GM12878 (cell line): ENCODE results near the gene COBLL1. TPM values are rescaled to one million over a fixed set of nuclear protein-coding genes. Genes with fewer than 3 reads are reported as not detected.

Source experiments
- ATAC-seq: fragments of 200-7000 bp; cut with Tn5 transposase; 3 replicates; pipeline ENCODE4 v1.9.1; 2020; ENCODE audit warnings: mild to moderate bottlenecking, moderate library complexity
- BruUV-seq: library from RNA; stranded (reverse); fragments of 400-500 nt; replicated peaks from 2 replicates; lab custom pipeline; 2021; lab: Mats Ljungman, UMichigan
- CTCF ChIA-PET: fragments of 300-600 bp; sonication (Branson Sonifier 250); formaldehyde crosslinking; extraction: SDS; loops from one replicate; lab custom pipeline; 2021; ENCODE audit warnings: inconsistent platforms; lab: Yijun Ruan, JAX
- POLR2A ChIA-PET: fragments of 350-600 bp; formaldehyde crosslinking; extraction: SDS; loops from one replicate; lab custom pipeline; 2021; ENCODE audit warnings: inconsistent platforms; lab: Charles Lee
- RAD21 ChIA-PET: fragments of 300-600 bp; sonication (Branson Sonifier 250); formaldehyde crosslinking; loops from one replicate; lab custom pipeline; 2023; ENCODE audit warnings: antibody characterized with exemption; ENCODE audit not compliant: unreplicated experiment; lab: Charles Lee
- SMC1A ChIA-PET: fragments of 300-600 bp; sonication (Branson Sonifier 250); formaldehyde crosslinking; loops from one replicate; lab custom pipeline; 2023; ENCODE audit not compliant: unreplicated experiment, uncharacterized antibody; lab: Charles Lee
- DNase-seq: peaks from one replicate; pipeline ENCODE4 v3.0.0-alpha.2; 2011; ENCODE audit warnings: low read depth, low spot score
- FAIRE-seq: peaks from 3 replicates; lab custom pipeline; 2011; peaks lifted over from hg19 to GRCh38; lab: Jason Lieb, UNC
- H2AFZ ChIP-seq: 2 replicates; pipeline ENCODE4 v1.6.0; 2011; ENCODE audit warnings: low read depth, low read length, control low read depth; ENCODE audit not compliant: control insufficient read depth
- H3K27ac ChIP-seq: 2 replicates; pipeline ENCODE4 v1.5.1; 2011; ENCODE audit warnings: control low read depth; ENCODE audit not compliant: control insufficient read depth, insufficient read depth
- H3K27me3 ChIP-seq, 2 experiments: replicated peaks in 1 of 2; 2 replicates each; pipeline versions ENCODE4 v1.6.0 to v1.6.1; 2011; ENCODE audit warnings: low read length in 1 of 2; ENCODE audit not compliant: control insufficient read depth in 2 of 2, insufficient read depth in 2 of 2
- H3K36me3 ChIP-seq, 2 experiments: 2 replicates each; pipeline ENCODE4 v1.5.1; 2011; ENCODE audit warnings: low read length in 1 of 2; ENCODE audit not compliant: control insufficient read depth in 2 of 2, insufficient read depth in 2 of 2
- H3K4me1 ChIP-seq: 2 replicates; pipeline ENCODE4 v1.6.1; 2011; ENCODE audit warnings: mild to moderate bottlenecking, low read length, moderate library complexity, mixed read lengths; ENCODE audit not compliant: control insufficient read depth, insufficient read depth
- H3K4me2 ChIP-seq: 2 replicates; pipeline ENCODE4 v1.6.0; 2011; ENCODE audit warnings: control low read depth; ENCODE audit not compliant: control insufficient read depth, insufficient read depth
- H3K4me3 ChIP-seq: fragments of 200-600 bp; sonication (generic); 2 replicates; pipeline ENCODE4 v1.5.1; 2016
- H3K79me2 ChIP-seq: 2 replicates; pipeline ENCODE4 v1.6.0; 2011; ENCODE audit warnings: low read length; ENCODE audit not compliant: control insufficient read depth, insufficient read depth
- H3K9ac ChIP-seq: 2 replicates; pipeline ENCODE4 v1.8.0; 2011; ENCODE audit warnings: low read length, control low read depth, mixed read lengths; ENCODE audit not compliant: control insufficient read depth, insufficient read depth
- H3K9me3 ChIP-seq: replicated peaks from 3 replicates; pipeline ENCODE4 v1.5.1; 2011; ENCODE audit warnings: mild to moderate bottlenecking, low read length; ENCODE audit not compliant: control insufficient read depth, insufficient read depth
- H4K20me1 ChIP-seq: 2 replicates; pipeline ENCODE4 v1.6.0; 2011; ENCODE audit not compliant: control insufficient read depth, insufficient read depth
- CHD4 ChIP-seq: fragments of 200-600 bp; sonication (generic); IDR thresholded peaks from 2 replicates; pipeline ENCODE4 v1.6.1; 2016; ENCODE audit warnings: mild to moderate bottlenecking
- ELK1 ChIP-seq: IDR thresholded peaks from 2 replicates; pipeline ENCODE4 v1.6.1; 2012; ENCODE audit warnings: low read depth, low read length, improper control_type of control experiment
- ETV6 ChIP-seq, 2 experiments: fragments of 450-650 bp in 1 of 2; IDR thresholded peaks in 1 of 2; conservative IDR thresholded peaks in 1 of 2; 2 replicates each; pipeline ENCODE4 v1.6.1; 2014; ENCODE audit warnings: antibody characterized with exemption in 1 of 2, borderline replicate concordance in 1 of 2, low read depth in 1 of 2, mild to moderate bottlenecking in 1 of 2, moderate library complexity in 1 of 2
- JUND ChIP-seq: IDR thresholded peaks from 2 replicates; pipeline ENCODE4 v1.6.1; 2012; ENCODE audit warnings: low read depth, mild to moderate bottlenecking, low read length, improper control_type of control experiment, moderate library complexity
- KAT2A ChIP-seq: conservative IDR thresholded peaks from 2 replicates; pipeline ENCODE4 v1.6.1; 2011; ENCODE audit warnings: low read depth, low read length; ENCODE audit not compliant: control insufficient read depth
- RELA ChIP-seq: fragments of 450-650 bp; IDR thresholded peaks from 2 replicates; pipeline ENCODE4 v1.8.0; 2014; ENCODE audit warnings: borderline replicate concordance; ENCODE audit not compliant: partially characterized antibody
- TCF12 ChIP-seq: IDR thresholded peaks from 2 replicates; pipeline ENCODE4 v1.6.1; 2011; ENCODE audit warnings: low read depth, mild to moderate bottlenecking, low read length
- ZBTB4 ChIP-seq: fragments of 450-650 bp; formaldehyde crosslinking; IDR thresholded peaks from 2 replicates; pipeline ENCODE4 v1.4.0; 2022; ENCODE audit warnings: mild to moderate bottlenecking, moderate library complexity
- ZZZ3 ChIP-seq: IDR thresholded peaks from 2 replicates; pipeline ENCODE4 v1.6.1; 2011; ENCODE audit warnings: low read depth; ENCODE audit not compliant: control insufficient read depth, insufficient read length
- WGBS: methylation state at CpG from one replicate; pipeline ENCODE4 v1.1.6; 2016; ENCODE audit warnings: low lambda C conversion rate; ENCODE audit not compliant: insufficient replicate concordance, insufficient coverage; ENCODE audit errors: missing lambda C conversion rate; 5-methylcytosine and 5-hydroxymethylcytosine counted together
- in situ Hi-C: fragments of 300-500 bp; cut with MboI; formaldehyde crosslinking; loops from 9 replicates; pipeline ENCODE4 v1.14.3; 2018; ENCODE audit warnings: mixed read lengths
- intact Hi-C: fragments of 100-400 bp; cut with micrococcal nuclease; formaldehyde crosslinking; loops from one replicate; pipeline ENCODE4 v1.14.2; 2022; ENCODE audit not compliant: unreplicated experiment
- polyA plus RNA-seq, 11 experiments: library from polyadenylated mRNA; depleted of rRNA in 4 of 11; unstranded in 6 of 11; stranded (reverse) in 5 of 11; fragments of >200 nt; fragmentation: Nextera tagmentation in 4 of 11; fragmentation: Illumina TruSeq in 1 of 11; extraction: Ambion mirVana in 4 of 11; extraction: Trizol in 1 of 11; gene quantifications; 1 replicate in 1 of 11; 2 replicates in 10 of 11; pipeline versions ENCODE4 v1.2.1 to v1.2.3, GENCODE V29; 2011 to 2016; ENCODE audit warnings: inconsistent platforms in 2 of 11, missing spikeins in 2 of 11, low read depth in 1 of 11
- total RNA-seq, 4 experiments: library from RNA; depleted of rRNA in 3 of 4; stranded (reverse); fragments of >200 nt in 3 of 4; fragmentation: Illumina TruSeq in 1 of 4; extraction: Trizol in 1 of 4; gene quantifications; 2 replicates each; pipeline versions ENCODE4 v1.2.1 to v1.2.3, GENCODE V29; 2013 to 2021

The COBLL1 gene
- total and polyA plus RNA-seq, 10 of the 15 experiments (the other 5 are each of a cell fraction or from before 2014, with no cell fraction given), result 0.46 TPM; not detected in 9

- TF ChIP-seq ETV6 (conservative IDR thresholded peaks at IDR 0.05 in 1 of 2, IDR thresholded peaks at IDR 0.05 in 1 of 2; ENCODE audit: borderline replicate concordance in 1 of 2, low read depth in 1 of 2) (no peak), CHD4 (no peak), KAT2A (no peak)
Observed at GRCh38 chr2:164785457-164785856, 56.2 kb downstream of the COBLL1 start (continued).

- in situ Hi-C loops, result no loop called here
- no peak overlapping the region for H3K9ac ChIP-seq
- TF ChIP-seq ELK1, result no peak
- TF ChIP-seq RELA, result no peak
- no peak for TF ChIP-seq ZZZ3
- no peak for TF ChIP-seq TCF12
- no peak for TF ChIP-seq ZBTB4
- TF ChIP-seq JUND, result no peak
- TF ChIP-seq, all 136 proteins: peak for 0
- intact Hi-C loops, result no loop called here
- 69% methylated on average over 2 of the region's 2 CpGs for WGBS
- no peak overlapping the region for H3K27ac ChIP-seq
- no peak overlapping the region for H3K4me3 ChIP-seq
- no peaks in the 10 kb centered on the region for H4K20me1 ChIP-seq
- no peak overlapping the region for H2AFZ ChIP-seq
- CTCF ChIA-PET, result interaction anchor here (0.6 kb wide), 1 partner anchor 1343 kb away, joined by 3 read pairs; the partner anchor contains the start of gene SCN1A
- FAIRE-seq (no peak), ATAC-seq (no peak), DNase-seq (no peak)
- no peaks in the 10 kb centered on the region for H3K9me3 ChIP-seq
- SMC1A ChIA-PET, result no interaction called here
- no peaks in the 10 kb centered on the region for H3K4me1 ChIP-seq
- BruUV-seq, result no TSS peak
- H3K4me2 ChIP-seq, result no peak overlapping the region
- no peaks in the 10 kb centered on the region for H3K36me3 ChIP-seq
- H3K79me2 ChIP-seq, result no peaks in the 10 kb centered on the region
- H3K27me3 ChIP-seq, result peaks cover 0 to 2% of the 10 kb centered on the region in 2 experiments; a peak in 2 of 4 replicates
- RAD21 ChIA-PET, result no interaction called here
- POLR2A ChIA-PET, result no interaction called here
Observed at GRCh38 chr2:164784376-164784775, 57.2 kb downstream of the COBLL1 start.
